CD4-positive, alpha-beta T cell treated with Interleukin-15 for 1 hour (primary cell): ENCODE results near the gene RABGAP1.
A peak's percentile ranks its signal among the peaks of the same experiment; 100 is the strongest.
"Not testable (repeated sequence)": the region's sequence is repeated elsewhere in the genome, so short reads cannot be mapped to it uniquely, and the experiment has no call there.

ENCODE experiments used
- DNase-seq: peaks from one replicate; pipeline ENCODE4 v3.0.0-alpha.2; 2020

RABGAP1 gene

DNA sequence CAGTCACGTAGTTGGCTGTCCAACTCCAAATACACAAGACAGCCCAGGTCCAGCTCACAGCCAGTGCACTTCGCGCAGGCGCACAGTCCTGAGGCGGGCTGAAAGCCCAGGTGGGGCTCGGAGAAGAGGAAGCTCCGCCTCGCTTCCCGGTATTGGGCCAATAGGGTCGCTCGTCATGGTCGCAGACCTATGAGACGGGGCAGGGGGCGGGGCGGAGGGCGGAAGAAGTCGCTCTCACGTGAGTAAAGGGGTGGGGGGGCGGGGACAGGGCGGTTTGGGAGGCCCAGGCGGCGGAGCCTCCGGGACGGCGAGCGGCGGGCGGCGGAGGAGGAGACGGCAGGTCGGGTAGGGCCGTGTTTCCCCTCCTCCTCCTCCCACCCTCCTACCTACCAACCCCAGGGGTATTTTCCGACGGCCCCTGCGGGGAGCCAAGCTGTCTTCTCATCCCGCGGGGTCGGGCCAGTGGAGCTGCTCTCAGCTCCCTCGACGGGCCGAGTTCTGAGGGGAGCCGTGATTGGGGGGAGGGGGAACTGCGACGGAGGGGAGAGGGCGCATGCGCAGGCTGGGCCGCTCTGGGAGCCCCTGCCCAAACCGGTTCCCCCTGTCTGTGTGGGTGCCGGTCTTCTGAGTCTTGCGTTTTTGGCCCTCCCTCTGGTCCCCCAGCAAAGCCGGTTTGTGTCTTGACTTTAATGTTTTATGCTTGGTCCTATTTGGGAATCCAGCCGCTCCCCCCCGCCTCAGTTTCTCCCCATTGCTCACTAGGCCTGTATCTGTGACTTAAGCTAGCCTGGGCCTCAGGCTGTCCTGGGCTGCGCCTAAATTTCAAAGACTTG is at the start of gene RABGAP1:
Gene RABGAP1 (plus strand): TSS at position 272 of the 833 bp plus-strand sequence. CDS start 16,040 bp downstream, outside the sequence.
- peak; percentile 99 for DNase-seq

DNA sequence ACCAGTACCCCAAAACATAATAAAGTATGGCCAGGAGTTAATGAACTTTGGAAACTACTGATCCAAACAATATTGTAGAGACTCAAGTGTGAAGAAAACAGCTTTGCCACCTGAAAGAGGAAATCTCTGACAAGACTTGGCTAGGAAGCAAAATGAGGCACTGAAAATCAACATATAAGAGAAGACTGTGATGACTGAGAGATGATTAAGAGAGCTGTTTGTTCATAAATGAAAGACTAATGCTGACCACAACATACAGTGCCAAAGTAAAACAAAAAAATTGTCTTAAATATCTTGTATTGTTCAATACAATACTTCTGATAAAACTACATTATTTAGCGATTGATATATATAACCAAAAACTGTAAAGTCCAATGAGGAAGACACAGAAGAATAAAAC is 42.9 kb upstream of the RABGAP1 start:
- DNase-seq, result no peak

DNA sequence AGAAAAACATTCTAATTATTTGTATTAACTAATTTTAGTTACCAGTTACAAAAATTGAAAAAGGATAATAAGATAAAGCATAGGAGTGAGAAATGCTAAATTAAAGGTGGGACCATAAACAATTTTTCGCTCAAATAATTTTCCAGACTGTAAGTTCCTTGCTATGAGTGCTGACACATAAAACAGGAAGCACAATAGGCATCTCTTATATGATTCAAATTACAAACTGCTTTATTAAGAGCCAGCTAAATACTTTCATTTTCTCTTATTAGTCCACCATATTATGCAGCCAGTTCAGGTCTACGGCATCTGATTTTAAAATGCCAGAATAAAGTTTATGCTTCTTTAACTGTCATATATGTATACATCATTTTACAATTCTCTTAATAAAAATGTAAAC is 40.0 kb upstream of the RABGAP1 start:
- no peak for DNase-seq

DNA sequence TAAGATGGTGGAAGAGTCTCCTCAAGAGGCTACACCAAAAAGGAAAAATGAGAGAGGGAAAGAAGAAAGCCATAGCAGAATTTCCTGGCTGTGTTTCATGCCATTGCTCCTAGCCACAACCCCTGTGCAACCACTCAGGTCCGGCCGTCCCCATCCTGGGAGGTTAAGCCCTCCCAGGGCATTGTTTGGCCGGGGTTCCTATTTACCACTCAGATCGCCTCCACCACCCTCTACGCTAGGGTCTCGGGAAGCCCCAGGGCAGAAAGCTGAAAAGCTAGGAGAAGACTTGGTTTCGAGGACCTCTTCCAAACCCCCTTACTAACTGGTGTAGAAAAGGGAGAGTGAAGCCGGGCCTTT is 36.4 kb upstream of the RABGAP1 start:
- peak; percentile 20 for DNase-seq

DNA sequence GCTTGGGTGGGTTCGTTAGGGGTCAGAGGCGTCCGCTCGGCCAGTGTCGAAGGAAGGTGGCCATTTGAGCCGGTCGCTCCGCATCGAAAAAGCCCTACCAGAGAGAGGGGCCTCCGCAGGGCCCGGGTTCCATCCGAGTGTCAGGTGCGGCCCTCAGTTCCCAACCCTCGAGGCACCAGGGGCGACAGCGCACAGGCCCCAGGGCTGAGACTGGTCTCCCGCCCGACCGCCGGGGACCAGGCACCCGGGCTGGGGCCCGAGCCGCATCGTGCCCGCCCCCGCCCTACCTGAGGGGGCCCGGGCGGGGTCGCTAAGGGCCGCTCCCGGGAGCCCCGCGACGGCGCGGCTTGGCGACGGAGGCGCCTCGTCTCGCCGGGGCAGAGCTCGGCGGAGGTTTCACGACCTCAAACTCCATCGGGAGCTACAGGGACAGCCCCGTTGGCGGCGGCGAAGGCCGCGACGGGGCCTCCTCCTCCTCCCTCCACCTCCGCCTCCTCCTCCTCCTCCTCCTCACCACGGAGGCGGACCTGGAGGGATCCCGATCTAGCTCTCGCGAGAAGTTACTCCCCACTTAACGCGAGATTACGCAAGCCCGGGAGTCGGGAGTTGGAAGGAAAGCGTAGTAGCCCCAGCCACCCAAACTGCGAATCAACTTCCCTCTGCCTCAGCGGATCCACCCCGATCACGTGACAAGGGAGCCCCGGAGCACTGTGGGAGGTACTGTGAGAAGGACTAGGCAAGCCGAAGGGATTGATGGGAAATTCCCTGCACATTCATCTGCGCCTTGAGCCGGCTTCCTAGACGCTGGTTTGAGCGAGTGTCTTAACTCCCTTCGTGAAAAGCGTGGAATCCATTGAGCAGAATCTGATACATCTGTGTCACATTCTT is 35.8 kb upstream of the RABGAP1 start, which contains the start of gene RC3H2:
Gene RC3H2 (minus strand): TSS at position 537 of the 888 bp plus-strand sequence. CDS start 7,850 bp downstream, outside the sequence.
- DNase-seq, result peak; percentile 99

DNA sequence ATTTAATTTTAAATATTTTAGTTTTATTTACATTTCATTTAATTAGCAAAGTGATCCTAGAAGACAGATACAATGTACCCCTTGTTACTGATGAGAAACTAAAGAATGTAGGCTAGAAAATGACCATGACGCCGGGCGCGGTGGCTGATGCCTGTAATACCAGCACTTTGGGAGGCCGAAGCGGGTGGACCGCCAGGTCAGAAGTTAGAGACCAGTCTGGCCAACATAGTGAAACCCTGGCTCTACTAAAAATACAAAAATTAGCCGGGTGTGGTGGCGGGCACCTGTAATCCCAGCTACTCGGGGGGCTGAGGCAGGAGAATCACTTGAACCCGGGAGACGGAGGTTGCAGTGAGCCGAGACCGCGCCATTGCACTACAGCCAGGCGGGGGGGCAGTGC is 34.7 kb upstream of the RABGAP1 start:
- DNase-seq, result not testable (repeated sequence)

DNA sequence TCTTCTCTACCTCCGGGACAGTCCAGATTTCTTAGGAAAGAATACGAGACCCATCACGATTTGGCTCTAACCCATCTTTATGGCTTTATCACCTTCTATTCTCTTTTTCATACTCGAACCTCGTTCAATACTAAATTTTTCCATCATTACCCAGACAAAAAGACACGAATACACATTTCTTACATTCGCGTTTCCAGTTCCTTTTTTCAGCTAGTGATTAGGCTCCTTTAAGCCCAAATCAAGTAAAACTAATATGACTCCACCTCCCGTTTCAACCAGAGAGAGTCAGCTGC is 28.2 kb upstream of the RABGAP1 start:
- no peak for DNase-seq

DNA sequence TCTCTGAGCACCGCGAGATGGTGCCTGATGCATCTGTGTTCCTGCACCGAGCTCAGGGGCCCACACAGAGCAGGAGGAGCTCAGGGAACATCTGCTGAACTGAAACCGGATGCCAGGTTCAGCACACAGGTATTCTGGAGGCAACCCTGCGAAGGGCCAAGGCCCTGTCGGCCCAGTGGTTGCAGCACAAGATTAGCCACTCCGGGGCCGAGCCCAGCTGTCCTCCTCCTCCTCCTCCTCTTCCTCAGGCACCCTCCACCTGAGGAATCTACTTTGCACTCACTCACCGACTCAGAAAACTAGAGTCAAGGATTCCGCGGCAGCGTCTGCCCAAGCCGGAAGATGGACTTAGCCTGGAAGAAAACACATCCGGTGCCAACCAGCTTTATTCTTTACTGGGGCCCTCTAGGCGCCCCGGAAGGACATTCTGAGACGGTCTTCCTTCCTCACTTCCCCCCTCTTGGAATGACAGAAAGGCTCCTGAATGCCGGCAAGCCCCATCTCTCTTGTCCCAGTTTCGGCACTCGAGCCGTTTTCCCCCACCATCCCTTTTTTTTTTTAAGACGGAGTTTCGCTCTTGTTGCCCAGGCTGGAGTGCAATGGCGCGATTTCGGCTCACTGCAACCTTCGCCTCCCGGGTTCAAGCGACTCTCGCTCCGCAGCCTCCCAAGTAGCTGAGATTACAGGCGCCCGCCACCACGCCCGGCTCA is 27.7 kb upstream of the RABGAP1 start, which contains the start of gene ZBTB6:
Gene ZBTB6 (minus strand): TSS at position 360 of the 710 bp plus-strand sequence. CDS start 1,251 bp downstream, outside the sequence.
- DNase-seq, result peak; percentile 76

DNA sequence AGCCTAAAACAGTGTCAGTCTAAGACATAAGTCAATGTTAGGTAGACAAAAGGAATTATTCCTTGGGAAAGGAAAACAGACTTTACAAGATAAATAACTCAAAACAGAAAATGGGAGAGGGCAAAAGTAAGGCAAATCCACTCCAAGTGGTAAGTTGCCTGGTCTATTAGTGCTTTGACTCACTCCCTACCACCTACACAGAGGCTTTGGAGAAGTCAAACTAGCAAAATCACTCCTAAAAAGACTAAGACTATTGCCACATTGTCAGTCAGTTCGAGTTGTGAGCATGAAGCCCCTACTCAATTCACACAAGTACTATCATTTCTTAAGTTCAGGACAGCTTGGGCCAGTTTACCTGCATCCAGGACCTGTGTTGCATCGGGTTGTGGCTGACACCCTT is 22.5 kb upstream of the RABGAP1 start:
- no peak for DNase-seq

DNA sequence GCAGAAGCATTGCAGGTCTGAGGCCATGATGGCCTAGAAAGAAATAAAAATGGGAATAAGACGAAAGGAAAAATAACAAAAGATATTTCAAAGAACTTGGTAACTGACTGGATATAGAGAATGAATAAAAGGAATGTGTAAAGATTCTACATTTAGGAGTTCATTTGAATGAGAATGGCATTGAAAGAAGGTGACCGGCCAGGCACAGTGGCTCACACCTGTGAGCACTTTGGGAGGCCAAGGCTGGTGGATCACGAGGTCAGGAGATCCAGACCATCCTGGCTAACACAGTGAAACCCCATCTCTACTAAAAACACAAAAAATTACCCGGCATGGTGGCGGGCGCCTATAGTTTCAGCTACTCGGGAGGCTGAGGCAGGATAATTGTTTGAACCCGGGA is 18.1 kb upstream of the RABGAP1 start:
- DNase-seq, result no peak

DNA sequence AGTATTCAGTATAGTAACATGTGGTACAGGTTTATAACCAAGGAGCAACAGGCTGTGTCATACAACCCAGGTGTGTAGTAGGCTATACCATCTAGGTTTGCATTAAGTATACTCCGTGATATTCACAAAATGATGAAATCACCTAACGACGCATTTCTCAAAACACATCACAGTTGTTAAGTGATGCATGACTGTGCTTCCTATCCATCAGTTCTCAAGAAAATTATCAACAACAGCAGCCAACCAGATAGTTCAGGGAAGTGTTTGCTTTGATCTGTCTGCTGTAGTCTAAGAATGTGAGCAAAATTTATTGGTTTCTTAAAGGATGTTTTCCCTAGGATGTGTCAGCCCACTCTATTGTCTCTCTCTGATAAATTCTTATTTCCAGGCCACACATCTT is 16.9 kb upstream of the RABGAP1 start:
- no peak for DNase-seq

DNA sequence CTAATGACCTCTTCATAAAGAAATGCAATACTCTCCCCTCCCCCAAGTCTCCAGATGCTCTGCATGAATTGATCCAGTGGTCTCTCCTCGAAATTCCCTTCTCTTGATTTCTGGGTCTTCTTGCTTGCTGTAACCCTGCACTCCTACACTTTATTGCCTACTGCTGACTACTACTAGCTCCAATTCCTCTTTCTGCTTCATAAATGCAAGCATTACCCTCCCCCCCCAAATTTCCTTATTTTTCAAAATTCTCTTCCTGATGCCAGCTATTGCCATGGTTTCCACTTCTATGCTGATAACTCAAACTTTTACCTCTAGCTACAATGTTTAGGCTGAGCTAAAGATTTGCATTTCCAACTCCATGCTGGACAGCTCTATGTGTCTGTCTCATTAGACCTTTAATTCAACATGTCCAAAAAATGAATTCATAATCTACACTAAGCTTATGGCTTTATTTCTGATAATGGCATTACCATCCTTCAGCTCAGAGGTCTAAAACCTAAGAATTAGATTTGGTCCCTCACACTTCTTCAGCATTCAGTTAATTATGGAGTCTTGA is 10.9 kb upstream of the RABGAP1 start:
- DNase-seq, result no peak

DNA sequence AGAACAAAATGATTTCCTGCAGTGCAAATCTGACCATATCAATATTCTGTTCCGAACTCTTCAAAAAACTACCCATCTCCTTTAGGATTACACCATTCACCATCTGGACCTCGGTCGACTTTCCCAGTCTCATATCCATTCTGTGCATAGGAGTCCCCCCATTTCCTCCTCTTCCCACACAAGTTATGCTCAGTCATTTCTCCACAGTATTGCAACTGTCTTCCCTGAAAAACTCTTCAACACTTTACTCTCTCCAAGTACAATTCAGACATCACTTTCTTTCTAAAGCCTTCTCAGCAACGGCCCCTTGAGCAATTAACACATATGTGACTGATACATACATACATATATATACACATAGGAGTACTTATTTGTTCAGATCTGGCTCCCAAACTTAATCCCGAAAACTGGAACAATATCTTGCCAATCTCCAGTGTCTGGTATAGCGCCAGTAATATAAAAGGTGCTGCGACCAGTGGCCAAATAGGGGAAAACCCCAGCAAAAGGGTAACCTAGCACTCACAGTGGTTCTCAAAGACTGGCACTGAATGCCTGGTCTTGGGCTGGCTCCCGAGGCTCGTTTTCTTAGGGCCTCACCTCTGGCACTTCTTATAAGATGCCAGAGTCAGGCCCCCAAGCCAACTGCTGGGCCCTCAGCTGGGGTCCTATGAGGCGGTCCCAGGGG is 10.1 kb upstream of the RABGAP1 start:
- DNase-seq, result no peak

DNA sequence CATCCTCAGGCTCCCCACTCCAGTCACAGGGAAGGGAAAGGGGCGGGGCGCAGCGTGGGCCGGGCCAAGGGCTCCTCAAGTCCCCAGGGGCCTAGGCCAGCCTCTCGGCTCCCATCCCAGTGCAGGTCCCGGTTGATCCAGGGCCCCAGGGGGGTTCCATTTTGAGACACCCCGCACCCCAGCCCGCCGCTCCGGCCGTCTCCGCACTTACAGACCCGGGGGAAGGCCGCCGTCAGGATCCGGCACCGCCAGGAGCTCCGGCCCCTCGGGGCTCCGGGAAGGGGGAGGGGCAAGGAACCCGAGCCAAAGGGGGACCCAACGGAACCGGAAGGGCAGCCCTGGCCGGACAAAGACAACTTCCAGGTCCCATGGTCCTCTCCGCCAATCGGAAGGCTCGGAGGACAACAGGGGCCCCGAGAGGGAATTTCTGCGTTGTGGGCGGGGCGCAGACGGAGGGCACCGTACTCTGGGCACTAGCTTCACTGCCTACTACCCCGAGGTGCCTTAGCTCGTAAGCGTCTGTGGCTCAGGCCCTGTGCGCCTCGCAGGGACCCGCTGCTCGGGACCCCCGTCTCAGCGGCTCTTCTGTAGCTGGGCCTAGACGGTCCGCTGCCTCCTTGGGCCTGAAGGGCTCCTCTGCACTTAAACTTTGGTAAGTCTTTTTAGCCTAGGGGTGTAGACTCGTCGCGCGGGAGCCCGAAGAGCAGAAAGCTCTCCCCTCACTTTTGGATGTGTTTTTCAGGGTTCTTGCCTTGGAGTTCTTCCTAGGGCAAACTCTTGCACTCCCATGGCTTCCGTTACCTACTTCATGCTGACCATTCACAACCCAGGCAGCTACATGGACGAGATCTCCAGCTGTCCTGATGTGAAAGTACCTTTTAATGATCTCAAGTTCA is 9.3 kb upstream of the RABGAP1 start, which contains the start of gene ZBTB26:
Gene ZBTB26 (minus strand): TSS at position 287 of the 896 bp plus-strand sequence. CDS start 11,578 bp downstream, outside the sequence.
- DNase-seq, result peak; percentile 93

DNA sequence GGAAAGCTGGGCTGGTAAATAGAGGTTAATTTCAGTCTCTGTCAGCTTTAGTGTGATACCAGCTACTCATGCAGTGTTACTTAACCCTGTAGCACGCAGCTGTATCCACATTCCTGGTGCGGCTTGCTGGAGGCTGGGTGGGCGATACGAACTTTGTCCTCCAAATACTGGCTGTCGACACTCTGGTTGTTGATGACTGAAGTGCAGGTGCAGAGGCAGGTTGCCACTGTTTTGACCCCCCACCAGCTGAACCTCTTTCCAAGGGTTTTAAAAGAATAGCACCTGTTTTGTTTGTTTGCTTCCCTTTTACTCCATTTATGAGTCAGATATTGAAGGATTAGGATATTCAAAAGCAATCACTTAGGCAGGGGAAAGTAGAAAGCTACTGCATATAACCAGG is 4.4 kb upstream of the RABGAP1 start:
- no peak for DNase-seq

DNA sequence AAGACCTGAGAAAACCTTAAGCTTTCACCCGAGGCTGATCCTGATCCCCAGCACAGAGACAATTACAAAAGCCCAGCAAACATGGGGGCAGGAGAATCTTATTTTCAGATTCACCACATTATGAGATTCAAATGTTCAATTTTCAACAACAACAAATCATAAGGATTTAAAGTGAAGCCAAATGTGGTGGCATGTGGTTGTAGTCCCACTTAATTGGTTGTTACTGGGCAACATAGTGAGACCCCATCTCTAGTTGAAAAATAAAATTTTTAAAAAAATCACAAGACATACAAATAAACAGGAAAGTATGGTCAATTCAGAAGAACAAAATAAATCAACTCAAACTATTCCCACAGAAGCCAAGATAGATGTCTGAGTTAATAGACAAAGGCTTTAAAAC is 3.9 kb upstream of the RABGAP1 start:
- no peak for DNase-seq

DNA sequence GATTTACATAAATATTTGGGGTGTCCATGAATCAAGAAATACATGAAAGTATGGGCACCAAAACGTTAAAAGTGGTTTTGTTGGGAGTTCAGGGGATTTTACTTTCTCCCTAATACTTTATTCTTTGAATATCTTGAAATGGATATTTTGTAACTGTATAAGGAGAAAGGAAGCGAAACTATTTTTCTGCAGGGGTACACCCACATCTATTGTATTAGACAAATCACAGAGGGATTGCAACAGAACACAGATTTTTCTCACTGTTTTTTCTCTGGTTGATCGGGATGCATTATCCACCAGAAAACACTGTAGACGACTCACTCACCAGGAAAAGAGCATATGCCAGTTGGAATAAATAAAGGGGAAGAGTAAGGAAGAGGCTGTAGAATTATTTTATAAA is 1.2 kb upstream of the RABGAP1 start:
- DNase-seq, result no peak

DNA sequence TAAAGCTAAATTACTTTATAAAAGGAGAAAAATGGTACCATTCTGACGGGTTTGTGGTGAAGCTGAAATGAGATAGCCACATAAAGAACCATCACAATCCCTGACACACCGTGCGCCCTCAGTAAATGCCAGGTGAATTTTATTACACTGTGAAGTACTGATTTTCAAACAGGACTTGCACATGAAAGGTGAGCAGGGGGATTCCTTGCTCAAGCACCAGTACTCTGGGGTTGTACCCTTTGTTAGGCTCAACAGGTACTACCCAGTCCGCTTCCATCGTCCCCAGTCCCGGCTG is 419 bp upstream of the RABGAP1 start:
- DNase-seq, result no peak

DNA sequence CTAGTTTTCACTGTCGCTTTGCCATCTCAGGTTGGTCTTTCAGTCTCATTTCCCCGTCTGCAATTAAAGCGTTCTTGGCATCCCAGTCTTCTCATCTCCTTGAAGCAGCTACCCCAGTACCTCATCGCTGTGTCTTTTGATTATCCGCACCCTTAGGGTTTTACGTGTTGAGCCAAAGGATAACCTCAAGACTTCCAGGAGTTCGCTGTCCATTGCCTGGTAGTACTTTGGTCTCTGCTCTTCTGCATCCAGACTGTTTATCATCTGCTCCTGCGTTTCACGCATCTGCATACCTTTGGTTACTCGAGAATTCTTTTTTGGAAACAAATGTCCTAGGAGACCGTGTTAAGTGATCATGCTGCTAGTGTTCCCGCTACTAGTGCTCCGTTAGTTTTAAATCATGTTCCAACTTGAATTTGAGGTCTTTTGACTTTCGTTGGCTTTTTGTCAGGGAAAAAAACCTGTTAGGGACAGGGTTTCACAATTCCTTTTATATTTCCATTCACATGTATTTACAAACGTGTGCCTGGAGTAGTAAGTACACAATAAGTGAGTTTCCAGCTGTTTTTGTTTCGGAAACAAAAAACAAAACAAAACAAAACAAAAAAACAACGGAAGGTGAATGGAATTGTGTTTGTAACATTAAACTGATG is 888 bp downstream of the RABGAP1 start:
- DNase-seq, result no peak

DNA sequence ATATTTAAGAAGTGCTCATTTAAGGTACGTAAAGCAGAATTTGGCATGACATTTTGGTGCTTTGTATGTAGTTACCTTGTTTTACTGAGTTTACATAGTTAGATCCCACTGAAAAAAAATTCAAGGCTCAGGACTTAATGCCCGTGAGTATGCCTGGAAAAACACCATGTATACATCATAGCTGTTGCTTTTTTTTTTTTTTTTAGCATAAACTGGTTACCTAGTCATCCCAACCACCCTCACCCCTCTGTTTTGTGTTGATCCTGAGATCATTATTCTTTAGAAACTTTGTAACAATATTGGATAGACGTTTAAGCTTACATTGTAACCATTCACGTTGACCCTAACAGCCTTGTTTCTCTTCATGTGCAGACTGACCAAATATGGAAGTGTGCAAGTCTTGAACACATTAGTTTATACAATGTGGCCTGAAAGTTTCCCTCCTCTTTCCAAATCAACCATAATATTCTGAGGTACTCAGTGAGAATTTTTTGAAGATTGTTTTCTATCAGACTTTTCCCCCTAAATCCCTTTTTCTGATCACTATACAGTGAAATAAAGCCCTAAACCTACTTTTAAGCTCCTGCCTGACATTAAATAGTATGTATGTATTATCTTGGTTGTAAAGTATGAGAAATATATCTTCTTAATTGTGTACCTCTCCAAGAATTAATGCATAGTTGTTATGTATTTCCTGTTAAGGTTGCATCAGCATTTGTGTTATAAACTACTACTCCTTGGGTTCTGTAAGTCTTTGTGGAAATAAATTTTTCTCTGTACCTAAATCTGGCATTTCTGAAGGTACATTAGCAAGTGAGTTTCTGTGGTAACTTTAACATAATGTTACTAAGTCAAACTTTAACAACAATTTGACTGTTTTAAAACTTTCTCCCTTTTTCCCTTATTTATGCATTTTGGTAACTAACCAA is 4.4 kb downstream of the RABGAP1 start:
- DNase-seq, result no peak
